ENCODE data around the gene CNTNAP2.

DNA sequence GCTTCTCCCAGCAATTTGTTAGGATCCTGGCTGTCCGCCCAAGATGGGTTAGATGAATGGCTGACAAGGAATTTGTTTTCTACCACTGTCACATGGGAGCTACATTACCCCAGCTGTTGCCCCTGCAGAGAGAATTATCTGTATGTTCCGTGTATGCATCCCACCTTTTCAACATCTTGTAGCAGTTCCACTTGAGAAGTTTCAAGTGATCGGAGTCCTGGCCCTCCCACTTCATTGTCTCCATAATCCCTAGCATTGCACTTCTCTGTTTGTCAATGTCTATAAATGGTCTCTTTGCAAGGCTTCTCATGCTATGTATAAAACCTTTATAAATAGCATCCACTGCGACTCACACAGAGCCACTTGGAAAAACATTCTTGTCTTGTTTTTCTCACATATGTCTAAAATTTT, 972.5 kb downstream of the CNTNAP2 start:
- TF ChIP-seq, protein P1, sequence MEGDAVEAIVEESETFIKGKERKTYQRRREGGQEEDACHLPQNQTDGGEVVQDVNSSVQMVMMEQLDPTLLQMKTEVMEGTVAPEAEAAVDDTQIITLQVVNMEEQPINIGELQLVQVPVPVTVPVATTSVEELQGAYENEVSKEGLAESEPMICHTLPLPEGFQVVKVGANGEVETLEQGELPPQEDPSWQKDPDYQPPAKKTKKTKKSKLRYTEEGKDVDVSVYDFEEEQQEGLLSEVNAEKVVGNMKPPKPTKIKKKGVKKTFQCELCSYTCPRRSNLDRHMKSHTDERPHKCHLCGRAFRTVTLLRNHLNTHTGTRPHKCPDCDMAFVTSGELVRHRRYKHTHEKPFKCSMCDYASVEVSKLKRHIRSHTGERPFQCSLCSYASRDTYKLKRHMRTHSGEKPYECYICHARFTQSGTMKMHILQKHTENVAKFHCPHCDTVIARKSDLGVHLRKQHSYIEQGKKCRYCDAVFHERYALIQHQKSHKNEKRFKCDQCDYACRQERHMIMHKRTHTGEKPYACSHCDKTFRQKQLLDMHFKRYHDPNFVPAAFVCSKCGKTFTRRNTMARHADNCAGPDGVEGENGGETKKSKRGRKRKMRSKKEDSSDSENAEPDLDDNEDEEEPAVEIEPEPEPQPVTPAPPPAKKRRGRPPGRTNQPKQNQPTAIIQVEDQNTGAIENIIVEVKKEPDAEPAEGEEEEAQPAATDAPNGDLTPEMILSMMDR (IDR thresholded peaks at IDR 0.05; ENCODE audit: borderline replicate concordance, extremely low read depth, low read length, poor library complexity, severe bottlenecking), result no peak
- TF ChIP-seq EZH2 (IDR thresholded peaks at IDR 0.05; ENCODE audit: borderline replicate concordance, low read depth, low read length, severe bottlenecking), result no peak
